Measurements from ENCODE around the gene IL17REL.
A peak's percentile ranks its signal among the peaks of the same experiment; 100 is the strongest.

Gene IL17REL

GRCh38 chr22:49973018-49973961 is 39.3 kb downstream of the IL17REL start:
- Histone ChIP-seq H3K4me3 (ENCODE audit: low read length, poor library complexity, severe bottlenecking) (no peak overlapping the region), H3K79me2 (ENCODE audit: insufficient read depth, low read length) (no peaks in the 10 kb centered on the region), H3K9me2 (replicated peaks; ENCODE audit: low read depth, low read length) (no peaks in the 10 kb centered on the region), H3K36me3 (ENCODE audit: insufficient read depth, low read length) (no peaks in the 10 kb centered on the region), H3K27me3 (ENCODE audit: insufficient read depth, low read length, poor library complexity, severe bottlenecking) (no peaks in the 10 kb centered on the region), H3F3A (ENCODE audit: low read depth) (peaks cover 9% of the 10 kb centered on the region), H2AFZ (ENCODE audit: low read length) (no peak overlapping the region), H3K4me2 (ENCODE audit: low read depth, low read length, poor library complexity, severe bottlenecking) (no peak overlapping the region), H3K4me1 (ENCODE audit: insufficient read depth, low read length, poor library complexity, severe bottlenecking) (peaks cover 22% of the 10 kb centered on the region), H3K9ac (ENCODE audit: low read depth, low read length, poor library complexity, severe bottlenecking) (no peak overlapping the region), H4K20me1 (ENCODE audit: insufficient read depth, low read length, poor library complexity, severe bottlenecking) (no peaks in the 10 kb centered on the region), H3K9me3 (ENCODE audit: insufficient read depth, low read depth, low read length) (no peaks in the 10 kb centered on the region)
- no peak for TF ChIP-seq EZH2phosphoT487 (IDR thresholded peaks at IDR 0.05; ENCODE audit: borderline replicate concordance)
- no peak for TF ChIP-seq CTCF (conservative IDR thresholded peaks at IDR 0.05; ENCODE audit: low read length)

GRCh38 chr22:49972163-49973017 is 40.2 kb downstream of the IL17REL start:
- Histone ChIP-seq H3K27me3 (ENCODE audit: insufficient read depth, low read length, poor library complexity, severe bottlenecking) (no peaks in the 10 kb centered on the region), H3K9me2 (replicated peaks; ENCODE audit: low read depth, low read length) (no peaks in the 10 kb centered on the region), H2AFZ (ENCODE audit: low read length) (no peak overlapping the region), H3K9ac (ENCODE audit: low read depth, low read length, poor library complexity, severe bottlenecking) (no peak overlapping the region), H3K9me3 (ENCODE audit: insufficient read depth, low read depth, low read length) (no peaks in the 10 kb centered on the region), H3K4me2 (ENCODE audit: low read depth, low read length, poor library complexity, severe bottlenecking) (no peak overlapping the region), H3K4me1 (ENCODE audit: insufficient read depth, low read length, poor library complexity, severe bottlenecking) (peaks cover 22% of the 10 kb centered on the region), H4K20me1 (ENCODE audit: insufficient read depth, low read length, poor library complexity, severe bottlenecking) (no peaks in the 10 kb centered on the region), H3F3A (ENCODE audit: low read depth) (peaks cover 9% of the 10 kb centered on the region), H3K36me3 (ENCODE audit: insufficient read depth, low read length) (no peaks in the 10 kb centered on the region), H3K79me2 (ENCODE audit: insufficient read depth, low read length) (no peaks in the 10 kb centered on the region), H3K4me3 (ENCODE audit: low read length, poor library complexity, severe bottlenecking) (no peak overlapping the region)
- TF ChIP-seq CTCF (conservative IDR thresholded peaks at IDR 0.05; ENCODE audit: low read length) (no peak), EZH2phosphoT487 (IDR thresholded peaks at IDR 0.05; ENCODE audit: borderline replicate concordance) (no peak)

GRCh38 chr22:49971232-49972162 is 41.1 kb downstream of the IL17REL start:
- H2AFZ ChIP-seq (ENCODE audit: low read length) = peak overlapping the region; percentile 89

More at GRCh38 chr22:49971232-49972162, 41.1 kb downstream of the IL17REL start:
- H3K4me1 ChIP-seq (ENCODE audit: insufficient read depth, low read length, poor library complexity, severe bottlenecking) = peaks cover 22% of the 10 kb centered on the region
- H3K27me3 ChIP-seq (ENCODE audit: insufficient read depth, low read length, poor library complexity, severe bottlenecking) = no peaks in the 10 kb centered on the region
- no peaks in the 10 kb centered on the region for H3K9me2 ChIP-seq (replicated peaks; ENCODE audit: low read depth, low read length)
- H3K36me3 ChIP-seq (ENCODE audit: insufficient read depth, low read length) = no peaks in the 10 kb centered on the region
- H3K9me3 ChIP-seq (ENCODE audit: insufficient read depth, low read depth, low read length) = no peaks in the 10 kb centered on the region
- H3K4me2 ChIP-seq (ENCODE audit: low read depth, low read length, poor library complexity, severe bottlenecking) = peak overlapping the region; percentile 81
- peaks cover 5% of the 10 kb centered on the region for H3F3A ChIP-seq (ENCODE audit: low read depth)
- peak overlapping the region; percentile 73 for H3K9ac ChIP-seq (ENCODE audit: low read depth, low read length, poor library complexity, severe bottlenecking)
- TF ChIP-seq CTCF (conservative IDR thresholded peaks at IDR 0.05; ENCODE audit: low read length) (no peak), EZH2phosphoT487 (IDR thresholded peaks at IDR 0.05; ENCODE audit: borderline replicate concordance) (no peak)
- peak overlapping the region; percentile 73 for H3K4me3 ChIP-seq (ENCODE audit: low read length, poor library complexity, severe bottlenecking)
- no peaks in the 10 kb centered on the region for H4K20me1 ChIP-seq (ENCODE audit: insufficient read depth, low read length, poor library complexity, severe bottlenecking)
- H3K79me2 ChIP-seq (ENCODE audit: insufficient read depth, low read length) = no peaks in the 10 kb centered on the region
